ENCODE results near the gene IZUMO4. TPM values are rescaled to one million over a fixed set of nuclear protein-coding genes. Genes with fewer than 3 reads are reported as not detected.

IZUMO4 gene, protein sequence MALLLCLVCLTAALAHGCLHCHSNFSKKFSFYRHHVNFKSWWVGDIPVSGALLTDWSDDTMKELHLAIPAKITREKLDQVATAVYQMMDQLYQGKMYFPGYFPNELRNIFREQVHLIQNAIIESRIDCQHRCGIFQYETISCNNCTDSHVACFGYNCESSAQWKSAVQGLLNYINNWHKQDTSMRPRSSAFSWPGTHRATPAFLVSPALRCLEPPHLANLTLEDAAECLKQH
- 1 to 10 TPM; 2.1 to 8.1 (median 6.4) TPM for total RNA-seq

- peak within 1 kb of the TSS; percentile 79 for H3K4me3 ChIP-seq
- DNase-seq (ENCODE audit: low spot score in 2 of 2): peak; percentile 99 to 100
- no peaks in the 10 kb centered on the region for H3K27me3 ChIP-seq
- no CpG with 5 or more reads among the region's 70 CpGs for WGBS
- H3K36me3 ChIP-seq: peaks cover 26% of the 10 kb centered on the region
- peaks cover 48% of the 10 kb centered on the region for H3K4me1 ChIP-seq
- no peaks in the 10 kb centered on the region for H3K9me3 ChIP-seq
- peak within 1 kb of the TSS; percentile 97 for H3K27ac ChIP-seq
- TF ChIP-seq EP300 (IDR thresholded peaks at IDR 0.05) (no peak), POLR2A (IDR thresholded peaks at IDR 0.05) (no peak), POLR2AphosphoS5 (IDR thresholded peaks at IDR 0.05) (peak in 1 of 3 donors; percentile 64)
- TF ChIP-seq, protein P1, sequence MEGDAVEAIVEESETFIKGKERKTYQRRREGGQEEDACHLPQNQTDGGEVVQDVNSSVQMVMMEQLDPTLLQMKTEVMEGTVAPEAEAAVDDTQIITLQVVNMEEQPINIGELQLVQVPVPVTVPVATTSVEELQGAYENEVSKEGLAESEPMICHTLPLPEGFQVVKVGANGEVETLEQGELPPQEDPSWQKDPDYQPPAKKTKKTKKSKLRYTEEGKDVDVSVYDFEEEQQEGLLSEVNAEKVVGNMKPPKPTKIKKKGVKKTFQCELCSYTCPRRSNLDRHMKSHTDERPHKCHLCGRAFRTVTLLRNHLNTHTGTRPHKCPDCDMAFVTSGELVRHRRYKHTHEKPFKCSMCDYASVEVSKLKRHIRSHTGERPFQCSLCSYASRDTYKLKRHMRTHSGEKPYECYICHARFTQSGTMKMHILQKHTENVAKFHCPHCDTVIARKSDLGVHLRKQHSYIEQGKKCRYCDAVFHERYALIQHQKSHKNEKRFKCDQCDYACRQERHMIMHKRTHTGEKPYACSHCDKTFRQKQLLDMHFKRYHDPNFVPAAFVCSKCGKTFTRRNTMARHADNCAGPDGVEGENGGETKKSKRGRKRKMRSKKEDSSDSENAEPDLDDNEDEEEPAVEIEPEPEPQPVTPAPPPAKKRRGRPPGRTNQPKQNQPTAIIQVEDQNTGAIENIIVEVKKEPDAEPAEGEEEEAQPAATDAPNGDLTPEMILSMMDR (IDR thresholded peaks at IDR 0.05): peak in 1 of 2 donors; percentile 64
Measured at GRCh38 chr19:2096480-2097202, at the start of gene IZUMO4. IZUMO4 (plus strand) TSS chr19:2096915; CDS start chr19:2096946, 31 bp downstream.

DNA sequence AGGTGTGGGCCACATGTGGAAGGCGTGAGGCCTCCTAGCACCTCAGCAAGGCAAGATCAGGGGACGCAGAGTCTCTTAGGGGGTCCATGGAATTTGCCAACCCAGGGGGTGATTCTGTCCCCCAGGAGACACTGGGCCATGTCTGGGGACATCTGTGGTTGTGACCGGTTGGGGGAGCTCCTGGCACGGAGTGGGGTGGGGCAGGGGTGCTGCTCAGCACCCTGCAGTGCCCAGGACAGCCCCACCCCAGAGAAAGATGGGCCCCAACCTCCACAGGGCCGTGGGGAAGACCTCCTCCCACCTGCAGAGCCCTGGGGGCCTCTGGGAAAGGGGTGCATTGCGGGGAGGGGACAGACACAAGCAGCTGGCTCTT, 49.7 kb upstream of the IZUMO4 start:
- H3K36me3 ChIP-seq: peaks cover 39% of the 10 kb centered on the region
- peak overlapping the region; percentile 93 for H3K27ac ChIP-seq
- 65% methylated on average over 4 of the region's 6 CpGs for WGBS
- TF ChIP-seq POLR2A (IDR thresholded peaks at IDR 0.05) (no peak), POLR2AphosphoS5 (IDR thresholded peaks at IDR 0.05) (no peak), EP300 (IDR thresholded peaks at IDR 0.05) (no peak)
- TF ChIP-seq, protein P1 (IDR thresholded peaks at IDR 0.05): no peak
- DNase-seq (ENCODE audit: low spot score in 2 of 2): no peak
- no peaks in the 10 kb centered on the region for H3K27me3 ChIP-seq
- H3K4me3 ChIP-seq: peak overlapping the region; percentile 85
- H3K4me1 ChIP-seq: peaks cover 86% of the 10 kb centered on the region
- no peaks in the 10 kb centered on the region for H3K9me3 ChIP-seq

GRCh38 chr19:2047449-2048103, 49.1 kb upstream of the IZUMO4 start:
- 49% methylated on average over 16 of the region's 22 CpGs for WGBS
- peak; percentile 72 to 81 for DNase-seq (ENCODE audit: low spot score in 2 of 2)
- peak overlapping the region; percentile 85 for H3K4me3 ChIP-seq
- peak overlapping the region; percentile 93 for H3K27ac ChIP-seq
- TF ChIP-seq EP300 (IDR thresholded peaks at IDR 0.05) (no peak), POLR2A (IDR thresholded peaks at IDR 0.05) (no peak), POLR2AphosphoS5 (IDR thresholded peaks at IDR 0.05) (no peak)
- no peaks in the 10 kb centered on the region for H3K27me3 ChIP-seq
- H3K36me3 ChIP-seq: peaks cover 39% of the 10 kb centered on the region
- peaks cover 86% of the 10 kb centered on the region for H3K4me1 ChIP-seq
- no peaks in the 10 kb centered on the region for H3K9me3 ChIP-seq

- Histone ChIP-seq H3K4me3 (peak overlapping the region; percentile 85), H3K9me3 (no peaks in the 10 kb centered on the region), H3K27ac (peak overlapping the region; percentile 93), H3K36me3 (peaks cover 31% of the 10 kb centered on the region), H3K27me3 (no peaks in the 10 kb centered on the region), H3K4me1 (peaks cover 86% of the 10 kb centered on the region)
- 20% methylated on average over 4 of the region's 17 CpGs for WGBS
- TF ChIP-seq POLR2A (IDR thresholded peaks at IDR 0.05): no peak
- TF ChIP-seq EP300 (IDR thresholded peaks at IDR 0.05): no peak
- TF ChIP-seq POLR2AphosphoS5 (IDR thresholded peaks at IDR 0.05): no peak
- TF ChIP-seq, protein P1 (IDR thresholded peaks at IDR 0.05): no peak
- DNase-seq (ENCODE audit: low spot score in 2 of 2): peak; percentile 64 to 69
Measured at GRCh38 chr19:2048104-2048958, 48.4 kb upstream of the IZUMO4 start.
